HepG2 (cell line): ENCODE data around the gene CAP2. TPM values are rescaled to one million over a fixed set of nuclear protein-coding genes. Genes with fewer than 3 reads are reported as not detected.

ENCODE experiments used
- ATAC-seq: fragments of 200-7000 bp; cut with Tn5 transposase; 3 replicates; pipeline ENCODE4 v1.9.1; 2020; ENCODE audit warnings: mild to moderate bottlenecking, moderate library complexity
- BruUV-seq: library from RNA; stranded (reverse); fragments of 400-500 nt; replicated peaks from 2 replicates; lab custom pipeline; 2021; lab: Mats Ljungman, UMichigan
- CTCF ChIA-PET: fragments of 300-600 bp; formaldehyde crosslinking; extraction: SDS; loops from one replicate; lab custom pipeline; 2021; ENCODE audit warnings: low total read pairs, inconsistent platforms, low intra/inter-chr PET ratio; lab: Yijun Ruan, JAX
- POLR2A ChIA-PET: fragments of 350-600 bp; sonication (Branson Sonifier 250); formaldehyde crosslinking; loops from one replicate; lab custom pipeline; 2020; ENCODE audit warnings: antibody characterized with exemption, inconsistent platforms; lab: Yijun Ruan, JAX
- DNase-seq: peaks from one replicate; pipeline ENCODE4 v3.0.0-alpha.2; 2015; ENCODE audit warnings: low spot score
- FAIRE-seq: peaks from 3 replicates; lab custom pipeline; 2011; peaks lifted over from hg19 to GRCh38; lab: Jason Lieb, UNC
- H2AFZ ChIP-seq: one replicate; pipeline ENCODE4 v1.6.1; 2011; ENCODE audit warnings: low read length, inconsistent platforms
- H3K27ac ChIP-seq: fragments of 300-600 bp; 3 replicates; pipeline ENCODE4 v1.8.0; 2011; ENCODE audit warnings: mixed run types, mild to moderate bottlenecking, mixed read lengths, low read length, inconsistent platforms; ENCODE audit not compliant: insufficient read depth; ENCODE audit errors: extremely low read length
- H3K27me3 ChIP-seq, 2 experiments: fragments of 200-600 bp in 1 of 2; 2 replicates in 1 of 2; 3 replicates in 1 of 2; pipeline versions ENCODE4 v1.6.0 to v1.8.0; 2011; ENCODE audit warnings: low read length in 2 of 2, mild to moderate bottlenecking in 2 of 2, moderate library complexity in 2 of 2, inconsistent platforms in 1 of 2; ENCODE audit not compliant: insufficient read depth in 2 of 2, control insufficient read depth in 1 of 2
- H3K36me3 ChIP-seq, 2 experiments: fragments of 200-600 bp in 1 of 2; replicated peaks in 1 of 2; 2 replicates in 1 of 2; 3 replicates in 1 of 2; pipeline versions ENCODE4 v1.5.1 to v1.8.0; 2011; ENCODE audit warnings: low read length in 2 of 2, inconsistent platforms in 1 of 2; ENCODE audit not compliant: insufficient read depth in 2 of 2, control insufficient read depth in 1 of 2
- H3K4me1 ChIP-seq: 2 replicates; pipeline ENCODE4 v1.5.1; 2012; ENCODE audit warnings: low read length, inconsistent platforms; ENCODE audit not compliant: insufficient read depth
- H3K4me2 ChIP-seq: 2 replicates; pipeline ENCODE4 v1.6.0; 2011; ENCODE audit warnings: low read depth, low read length, inconsistent platforms
- H3K4me3 ChIP-seq, 3 experiments: fragments of 200-600 bp in 1 of 3; sonication (generic), shearing (Covaris generic) in 1 of 3; replicated peaks in 1 of 3; 2 replicates each; pipeline ENCODE4 v1.5.1; 2011 to 2016; ENCODE audit warnings: low read length in 3 of 3, inconsistent platforms in 2 of 3, low read depth in 2 of 3, mild to moderate bottlenecking in 2 of 3, control low read depth in 1 of 3, mixed read lengths in 1 of 3; ENCODE audit not compliant: insufficient read depth in 1 of 3
- H3K79me2 ChIP-seq: one replicate; pipeline ENCODE4 v1.6.1; 2011; ENCODE audit warnings: low read length, inconsistent platforms; ENCODE audit not compliant: insufficient read depth
- H3K9ac ChIP-seq: 2 replicates; pipeline ENCODE4 v1.6.0; 2011; ENCODE audit warnings: mild to moderate bottlenecking, low read depth, low read length, inconsistent platforms; ENCODE audit not compliant: insufficient read depth
- H3K9me3 ChIP-seq: 2 replicates; pipeline ENCODE4 v1.5.1; 2012; ENCODE audit warnings: mild to moderate bottlenecking, low read length
- H4K20me1 ChIP-seq: 2 replicates; pipeline ENCODE4 v1.6.0; 2011; ENCODE audit warnings: inconsistent platforms, mild to moderate bottlenecking, low read length, moderate library complexity; ENCODE audit not compliant: insufficient read depth
- CBFB ChIP-seq: sonication (generic); formaldehyde crosslinking; IDR thresholded peaks from 2 replicates; pipeline ENCODE4 v1.4.0; 2020; ENCODE audit warnings: missing genetic modification reagents
- JUND ChIP-seq: sonication (generic); formaldehyde crosslinking; IDR thresholded peaks from 2 replicates; pipeline ENCODE4 v1.8.0; 2022; ENCODE audit warnings: mild to moderate bottlenecking, missing genetic modification reagents
- REST ChIP-seq, 2 experiments: IDR thresholded peaks; 2 replicates each; pipeline ENCODE4 v1.6.1; 2011 to 2012; ENCODE audit warnings: low read length in 2 of 2, borderline replicate concordance in 1 of 2, low read depth in 1 of 2, mild to moderate bottlenecking in 1 of 2, moderate library complexity in 1 of 2
- SOX6 ChIP-seq, 2 experiments: fragments of 450-650 bp in 1 of 2; sonication (generic) in 1 of 2; formaldehyde crosslinking in 1 of 2; IDR thresholded peaks; 2 replicates each; pipeline versions ENCODE4 v1.4.0 to v1.6.1; 2017 to 2020; ENCODE audit warnings: antibody characterized with exemption in 1 of 2, mild to moderate bottlenecking in 1 of 2, missing genetic modification reagents in 1 of 2
- ZNF121 ChIP-seq: sonication (generic); formaldehyde crosslinking; IDR thresholded peaks from 2 replicates; pipeline ENCODE4 v1.5.0; 2020; ENCODE audit warnings: mild to moderate bottlenecking, missing genetic modification reagents
- WGBS: methylation state at CpG from one replicate; pipeline ENCODE4 v1.1.6; 2017; ENCODE audit warnings: low lambda C conversion rate; 5-methylcytosine and 5-hydroxymethylcytosine counted together
- in situ Hi-C: cut with HindIII; loops from 2 replicates; pipeline ENCODE4 v1.10.0; 2017; ENCODE audit warnings: low pct_unique_long_range_greater_than_20kb; ENCODE audit not compliant: extremely low pct_ligation_motif_present
- intact Hi-C: fragments of 100-400 bp; cut with micrococcal nuclease; formaldehyde crosslinking; loops from one replicate; pipeline ENCODE4 v1.10.0; 2022; ENCODE audit not compliant: unreplicated experiment
- polyA plus RNA-seq, 8 experiments: library from polyadenylated mRNA; depleted of rRNA in 3 of 8; stranded (reverse) in 7 of 8; unstranded in 1 of 8; fragments of >200 nt; fragmentation: Illumina TruSeq in 4 of 8; extraction: Trizol in 4 of 8; gene quantifications; 2 replicates each; pipeline versions ENCODE4 v1.2.1 to v1.2.3, GENCODE V29; 2011 to 2016; ENCODE audit warnings: low read depth in 4 of 8, missing spikeins in 1 of 8, mixed read lengths in 1 of 8; ENCODE audit not compliant: insufficient read depth in 1 of 8
- total RNA-seq, 5 experiments: library from RNA; depleted of rRNA; stranded (reverse); fragments of >200 nt; fragmentation: Illumina TruSeq; extraction: Trizol; gene quantifications; 2 replicates each; pipeline ENCODE4 v1.2.3, GENCODE V29; 2016; ENCODE audit warnings: low read depth in 1 of 5

Gene CAP2
- total and polyA plus RNA-seq, 2 of the 13 experiments (the other 11 are each of a cell fraction or from before 2014, with no cell fraction given), result 7.9 to 53.1 TPM

GRCh38 chr6:17485181-17485580, 91.8 kb downstream of the CAP2 start (continued):
- no peak for TF ChIP-seq REST (IDR thresholded peaks at IDR 0.05; ENCODE audit: borderline replicate concordance in 1 of 2, low read depth in 1 of 2, low read length in 2 of 2)
- no peak for TF ChIP-seq JUND
- no peak for TF ChIP-seq CBFB

DNA sequence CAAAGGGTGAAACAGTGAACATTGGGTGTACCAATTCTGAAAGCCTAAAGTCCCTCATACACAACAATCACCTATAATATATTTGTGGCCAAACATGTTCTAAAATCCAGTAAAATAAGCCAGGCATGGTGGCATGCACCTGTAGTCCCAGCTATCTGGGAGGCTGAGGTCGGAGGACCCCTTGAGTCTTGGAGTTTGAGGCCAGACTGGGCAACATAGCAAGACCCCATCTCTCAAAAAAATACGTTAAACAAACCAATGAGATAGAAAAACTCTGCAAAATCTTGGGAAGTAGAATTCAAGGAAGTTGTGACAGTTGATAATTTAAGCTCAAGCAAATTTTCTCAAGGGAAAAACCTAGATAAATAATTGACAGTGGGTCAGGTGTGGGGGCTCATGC, 92.6 kb downstream of the CAP2 start:
- Histone ChIP-seq H3K27ac (no peak overlapping the region), H3K79me2 (no peaks in the 10 kb centered on the region), H4K20me1 (no peaks in the 10 kb centered on the region), H3K4me1 (peaks cover 7% of the 10 kb centered on the region; the same call in 1 of the 2 replicates), H3K9ac (no peak overlapping the region)
- CTCF ChIA-PET, result no interaction called here
- ATAC-seq (no peak), DNase-seq (no peak)
- intact Hi-C loops, result no loop called here
- TF ChIP-seq ZNF121 (CRISPR knock-in tag) (peak; percentile 84), SOX6 (IDR thresholded peaks at IDR 0.05) (no peak), SOX6 (CRISPR knock-in tag; IDR thresholded peaks at IDR 0.05) (no peak)
- TF ChIP-seq, all 625 proteins: peak for 1
- Histone ChIP-seq H3K4me2 (no peak overlapping the region), H2AFZ (no peak overlapping the region), H3K4me3 (no peak overlapping the region), H3K36me3 (peaks cover 0 to 3% of the 10 kb centered on the region in 2 experiments; a peak in 3 of 5 replicates), H3K9me3 (no peaks in the 10 kb centered on the region), H3K27me3 (no peaks in the 10 kb centered on the region)
- BruUV-seq, result no TSS peak
- POLR2A ChIA-PET, result no interaction called here
- FAIRE-seq, result no peak
- 93% methylated on average over 2 of the region's 2 CpGs for WGBS
- in situ Hi-C loops, result no loop called here
